ENCODE data around the gene NTRK2. TPM values are rescaled to one million over a fixed set of nuclear protein-coding genes. Genes with fewer than 3 reads are reported as not detected.
A peak's percentile ranks its signal among the peaks of the same experiment; 100 is the strongest.

Gene NTRK2
- total and polyA plus RNA-seq, 2 experiments from 2014 or later: 0.99 to 3.7 TPM

- no peak overlapping the region for H3K27ac ChIP-seq
- no peaks in the 10 kb centered on the region for H3K79me2 ChIP-seq
- no peak overlapping the region for H3K4me2 ChIP-seq
- H3K9me3 ChIP-seq (ENCODE audit: low read depth): peaks cover 3% of the 10 kb centered on the region
- no peak for TF ChIP-seq EZH2phosphoT487 (IDR thresholded peaks at IDR 0.05; ENCODE audit: low read depth, severe bottlenecking, unreplicated experiment)
- TF ChIP-seq EZH2 (IDR thresholded peaks at IDR 0.05; ENCODE audit: borderline replicate concordance): no peak
- no peak for TF ChIP-seq CTCF (IDR thresholded peaks at IDR 0.05; ENCODE audit: poor library complexity)
- no peaks in the 10 kb centered on the region for H3K4me1 ChIP-seq (ENCODE audit: insufficient read depth)
- H3K9me2 ChIP-seq (replicated peaks; ENCODE audit: insufficient read depth): no peaks in the 10 kb centered on the region
- no peaks in the 10 kb centered on the region for H4K20me1 ChIP-seq (ENCODE audit: insufficient read depth, poor library complexity, severe bottlenecking)
- no peak for DNase-seq (ENCODE audit: low spot score)
- 91% methylated on average over 1 of the region's 1 CpG for WGBS (ENCODE audit: low lambda C conversion rate, missing lambda C conversion rate)
- H3K27me3 ChIP-seq: no peaks in the 10 kb centered on the region
- no peak overlapping the region for H3K4me3 ChIP-seq
- no peak overlapping the region for H2AFZ ChIP-seq
- H3K36me3 ChIP-seq (replicated peaks; ENCODE audit: insufficient read depth, low read depth): no peaks in the 10 kb centered on the region
These were observed 360.8 kb downstream of the NTRK2 start for GRCh38 chr9:85030316-85030715.

- H3K4me2 ChIP-seq: no peak overlapping the region
- TF ChIP-seq EZH2phosphoT487 (IDR thresholded peaks at IDR 0.05; ENCODE audit: low read depth, severe bottlenecking, unreplicated experiment): no peak
- no peak for TF ChIP-seq CTCF (IDR thresholded peaks at IDR 0.05; ENCODE audit: poor library complexity)
- no peak for TF ChIP-seq EZH2 (IDR thresholded peaks at IDR 0.05; ENCODE audit: borderline replicate concordance)
- DNase-seq (ENCODE audit: low spot score): peak; percentile 16
- no peak overlapping the region for H3K27ac ChIP-seq
- no peaks in the 10 kb centered on the region for H3K79me2 ChIP-seq
- no peaks in the 10 kb centered on the region for H3K36me3 ChIP-seq (replicated peaks; ENCODE audit: insufficient read depth, low read depth)
- H3K4me3 ChIP-seq: no peak overlapping the region
- no peaks in the 10 kb centered on the region for H3K27me3 ChIP-seq
- no peaks in the 10 kb centered on the region for H3K4me1 ChIP-seq (ENCODE audit: insufficient read depth)
- H2AFZ ChIP-seq: no peak overlapping the region
- H3K9me2 ChIP-seq (replicated peaks; ENCODE audit: insufficient read depth): no peaks in the 10 kb centered on the region
- no peaks in the 10 kb centered on the region for H4K20me1 ChIP-seq (ENCODE audit: insufficient read depth, poor library complexity, severe bottlenecking)
- peaks cover 3% of the 10 kb centered on the region for H3K9me3 ChIP-seq (ENCODE audit: low read depth)
- WGBS (ENCODE audit: low lambda C conversion rate, missing lambda C conversion rate): 45% methylated on average over 2 of the region's 2 CpGs
These were observed 367.0 kb downstream of the NTRK2 start for GRCh38 chr9:85036496-85036895.

GRCh38 chr9:85038061-85038460, 368.5 kb downstream of the NTRK2 start:
- Histone ChIP-seq H3K9me3 (ENCODE audit: low read depth) (no peaks in the 10 kb centered on the region), H3K27me3 (no peaks in the 10 kb centered on the region), H3K4me1 (ENCODE audit: insufficient read depth) (no peaks in the 10 kb centered on the region), H3K4me2 (no peak overlapping the region), H2AFZ (no peak overlapping the region), H3K4me3 (no peak overlapping the region), H3K36me3 (replicated peaks; ENCODE audit: insufficient read depth, low read depth) (no peaks in the 10 kb centered on the region), H3K79me2 (no peaks in the 10 kb centered on the region), H3K9me2 (replicated peaks; ENCODE audit: insufficient read depth) (no peaks in the 10 kb centered on the region), H3K27ac (no peak overlapping the region), H4K20me1 (ENCODE audit: insufficient read depth, poor library complexity, severe bottlenecking) (no peaks in the 10 kb centered on the region)
- TF ChIP-seq EZH2 (IDR thresholded peaks at IDR 0.05; ENCODE audit: borderline replicate concordance) (no peak), CTCF (IDR thresholded peaks at IDR 0.05; ENCODE audit: poor library complexity) (no peak), EZH2phosphoT487 (IDR thresholded peaks at IDR 0.05; ENCODE audit: low read depth, severe bottlenecking, unreplicated experiment) (no peak)
- DNase-seq (ENCODE audit: low spot score): no peak
- WGBS (ENCODE audit: low lambda C conversion rate, missing lambda C conversion rate): 84% methylated on average over 2 of the region's 2 CpGs

Data from hepatocyte (in vitro differentiated cells).